T-helper 9 cell (primary cell): ENCODE data around the gene PRKRIP1.
"Not testable (repeated sequence)": the region's sequence is repeated elsewhere in the genome, so short reads cannot be mapped to it uniquely, and the experiment has no call there.

ENCODE experiments used
- DNase-seq: peaks from one replicate; pipeline ENCODE4 v3.0.0-alpha.2; 2020

The PRKRIP1 gene

DNA sequence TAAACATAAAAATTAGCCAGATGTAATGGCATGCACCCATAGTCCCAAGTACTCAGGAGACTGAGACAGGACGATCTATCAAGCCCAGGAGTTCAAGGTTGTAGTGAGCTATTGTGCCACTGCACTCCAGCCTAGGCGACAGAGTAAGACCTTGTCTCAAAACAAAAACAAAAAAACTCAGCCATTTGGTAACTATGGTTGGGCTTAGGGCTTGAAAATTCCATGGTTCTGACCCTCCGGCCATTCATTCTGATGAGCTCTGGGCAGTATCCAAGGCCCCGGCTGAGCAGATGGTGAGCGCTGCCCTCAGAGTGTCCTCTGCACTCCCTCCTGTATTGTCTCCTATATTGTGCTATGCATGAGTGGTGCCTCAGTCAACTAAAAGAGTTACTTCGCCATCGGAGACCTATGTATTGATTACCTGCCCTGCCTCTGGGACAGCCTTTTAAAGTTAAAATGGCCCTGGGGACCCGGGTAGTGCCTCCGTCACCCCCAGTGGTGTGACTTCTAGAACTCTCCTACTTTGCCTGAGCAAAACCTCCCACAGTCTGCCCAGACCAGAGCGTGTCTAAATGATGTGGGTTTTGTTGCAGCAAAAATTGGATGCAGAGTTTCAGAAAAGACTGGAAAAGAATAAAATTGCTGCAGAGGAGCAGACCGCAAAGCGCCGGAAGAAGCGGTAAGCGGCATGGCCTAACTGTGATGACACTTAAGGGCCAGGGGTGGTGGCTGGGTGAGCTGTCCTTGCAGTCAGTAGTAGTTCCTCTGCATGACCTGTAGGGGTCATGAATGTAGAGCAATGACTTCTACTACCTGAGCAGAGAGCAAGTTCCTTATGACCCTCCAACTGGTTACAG, 8.1 kb downstream of the PRKRIP1 start:
- peak; percentile 28 for DNase-seq

DNA sequence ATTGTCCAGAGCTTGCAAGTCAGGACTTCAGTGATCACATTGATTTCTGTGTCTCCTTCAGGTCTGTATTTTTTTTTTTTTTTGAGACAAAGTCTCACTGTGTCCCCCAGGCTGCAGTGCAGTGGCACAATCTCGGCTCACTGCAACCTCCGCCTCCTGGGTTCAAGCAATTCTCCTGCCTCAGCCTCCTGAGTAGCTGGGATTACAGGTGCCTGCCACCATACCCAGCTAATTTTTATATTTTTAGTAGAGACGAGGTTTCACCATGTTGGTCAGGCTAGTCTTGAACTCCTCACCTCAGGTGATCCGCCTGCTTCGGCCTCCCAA, 8.7 kb downstream of the PRKRIP1 start:
- not testable (repeated sequence) for DNase-seq

DNA sequence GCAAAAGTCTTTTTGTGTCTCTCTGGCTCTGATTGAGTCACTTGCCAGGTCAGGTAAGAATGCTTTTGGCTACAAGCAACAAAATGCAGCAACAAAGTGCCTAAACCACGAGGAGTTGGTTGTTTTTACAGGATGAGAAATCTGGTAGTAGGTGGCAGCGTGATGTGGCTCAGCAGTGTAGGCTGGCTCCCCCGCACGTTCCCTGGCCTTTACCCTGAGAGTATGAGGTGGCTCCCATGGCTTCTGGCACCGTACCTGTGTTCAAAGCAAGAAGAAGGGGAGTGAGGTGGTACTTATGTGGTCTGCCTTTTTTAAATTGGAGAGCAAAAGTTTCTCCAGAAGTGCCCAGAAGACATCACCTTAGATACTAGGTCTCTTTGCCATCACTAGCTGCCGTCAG, 11.7 kb downstream of the PRKRIP1 start:
- no peak for DNase-seq

GRCh38 chr7:102408530-102408929, 12.4 kb downstream of the PRKRIP1 start:
- not testable (repeated sequence) for DNase-seq

DNA sequence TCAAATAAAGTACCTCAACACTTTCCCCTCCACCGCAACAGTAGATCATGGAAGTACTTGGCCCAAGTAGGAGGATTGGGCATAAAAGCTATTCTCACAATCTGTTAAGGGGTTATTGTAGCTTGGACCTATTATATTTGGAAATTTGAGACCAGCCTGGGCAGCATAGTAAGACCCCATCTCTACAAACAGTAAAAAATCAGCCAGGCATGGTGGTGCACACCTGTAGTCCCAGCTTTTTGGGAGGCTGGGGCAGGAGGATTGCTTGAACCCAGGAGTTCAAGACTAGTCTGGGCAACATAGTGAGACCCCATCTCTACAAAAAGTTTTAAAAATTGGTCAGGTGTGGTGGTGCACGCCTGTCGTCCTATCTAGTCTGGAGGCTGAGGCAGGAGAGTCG, 13.2 kb downstream of the PRKRIP1 start:
- DNase-seq = no peak

DNA sequence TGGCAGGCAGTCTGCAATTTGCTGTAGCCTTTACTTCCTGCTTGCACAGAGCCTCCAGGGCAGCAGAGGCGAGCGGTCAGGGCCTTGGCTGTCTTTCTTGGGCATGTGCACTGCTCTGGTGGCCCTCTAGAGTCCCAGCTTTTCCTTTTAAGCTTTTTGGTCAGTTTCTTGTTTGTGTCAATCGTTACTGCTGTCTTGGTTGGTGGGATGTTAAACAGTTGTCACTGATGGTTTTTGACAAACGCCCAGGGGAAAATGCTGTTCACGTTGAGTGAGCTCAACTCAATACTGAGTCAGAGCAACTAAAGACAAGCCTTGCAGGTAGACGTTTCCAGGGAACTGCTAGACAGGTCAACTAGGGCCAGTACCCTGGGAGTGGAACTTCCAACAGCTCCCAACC, 14.0 kb downstream of the PRKRIP1 start:
- no peak for DNase-seq

- no peak for DNase-seq
Measured at GRCh38 chr7:102410918-102411317, 14.8 kb downstream of the PRKRIP1 start.

GRCh38 chr7:102412548-102412947, 16.4 kb downstream of the PRKRIP1 start:
- peak; percentile 40 for DNase-seq

DNA sequence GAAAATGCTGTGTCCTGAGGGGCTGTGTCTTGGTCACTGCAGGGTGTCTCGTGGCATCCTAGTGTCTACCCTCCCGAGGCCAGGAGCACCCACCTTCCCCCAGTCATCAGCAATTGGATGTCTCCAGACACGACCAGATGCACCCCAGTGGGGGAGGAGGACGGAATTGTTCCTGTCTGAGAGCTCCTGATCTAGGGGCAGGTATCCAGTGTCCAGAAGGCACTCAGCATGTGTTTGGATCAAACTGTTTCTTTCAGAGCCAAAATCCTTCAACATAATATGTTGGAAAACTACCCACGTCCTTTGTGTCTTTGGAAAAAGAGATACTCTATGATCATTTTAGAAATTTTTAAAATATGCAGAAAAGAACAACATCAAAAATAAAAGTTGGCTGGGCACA, 16.9 kb downstream of the PRKRIP1 start:
- no peak for DNase-seq

DNA sequence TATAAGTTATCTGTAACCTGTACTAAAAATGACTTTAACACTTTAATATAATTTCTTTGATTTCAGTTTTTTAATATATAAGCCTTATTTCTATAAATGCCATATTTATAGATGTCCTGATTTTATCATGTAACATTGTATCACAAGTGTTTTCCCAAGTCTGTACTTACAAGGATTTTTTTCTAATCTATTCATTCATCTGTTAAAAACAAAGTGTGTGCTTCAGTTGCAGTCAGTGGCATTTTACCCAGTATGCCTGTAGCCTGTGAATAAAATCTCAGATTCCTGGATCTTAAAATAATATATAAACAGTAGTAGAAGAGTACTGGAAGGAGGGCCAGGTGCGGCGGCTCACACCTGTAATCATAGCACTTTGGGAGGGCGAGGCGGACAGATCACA, 17.4 kb downstream of the PRKRIP1 start:
- no peak for DNase-seq

GRCh38 chr7:102415685-102416225, 19.6 kb downstream of the PRKRIP1 start:
- DNase-seq = peak; percentile 39

GRCh38 chr7:102416406-102416805, 20.2 kb downstream of the PRKRIP1 start:
- no peak for DNase-seq

DNA sequence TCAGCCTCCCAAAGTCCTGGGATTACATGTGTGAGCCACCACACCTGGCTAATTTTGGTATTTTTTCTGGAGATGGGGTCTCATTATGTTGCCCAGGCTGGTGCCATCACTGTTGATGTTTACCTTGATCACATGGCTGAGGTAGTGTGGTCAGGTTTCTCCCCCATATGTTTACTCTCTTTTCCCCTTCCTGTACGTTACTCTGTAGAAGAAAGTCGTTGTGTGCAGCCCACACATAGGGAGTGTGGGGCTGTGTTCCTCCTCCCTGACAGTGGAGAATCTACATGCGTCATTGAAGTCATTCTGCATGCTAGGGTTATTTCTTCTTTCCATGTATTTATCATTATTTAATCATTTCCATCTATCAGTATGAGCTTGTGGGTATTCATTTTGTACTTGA, 20.9 kb downstream of the PRKRIP1 start:
- no peak for DNase-seq

- no peak for DNase-seq
Measured at GRCh38 chr7:102418592-102418991, 22.4 kb downstream of the PRKRIP1 start.

DNA sequence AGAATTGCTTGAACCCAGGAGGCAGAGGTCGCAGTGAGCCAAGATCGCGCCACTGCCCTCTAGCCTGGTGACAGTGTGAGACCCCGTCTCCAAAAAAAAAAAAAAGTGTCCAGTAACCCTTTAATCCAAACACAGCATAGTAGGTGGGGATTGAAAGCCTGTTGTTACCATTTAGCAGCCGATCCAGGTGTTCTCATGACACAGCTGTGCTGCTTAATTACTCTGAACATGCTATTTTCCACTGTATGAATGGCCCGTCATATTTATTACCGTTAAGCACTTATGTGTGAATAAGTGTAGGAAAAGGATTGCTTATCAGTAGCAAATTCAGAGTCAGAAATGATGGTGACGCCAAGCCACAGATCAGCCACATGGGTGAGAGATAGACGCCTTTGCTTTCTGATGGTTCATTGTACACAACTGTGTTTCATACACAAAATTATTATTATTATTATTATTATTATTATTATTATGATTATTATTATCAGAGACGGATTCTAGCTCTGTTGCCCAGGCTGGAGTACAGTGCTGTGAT, 25.6 kb downstream of the PRKRIP1 start:
- no peak for DNase-seq

GRCh38 chr7:102424129-102424551, 28.0 kb downstream of the PRKRIP1 start:
- DNase-seq = no peak

GRCh38 chr7:102424787-102425218, 28.6 kb downstream of the PRKRIP1 start:
- DNase-seq = no peak

- peak; percentile 80 for DNase-seq
Measured at GRCh38 chr7:102425639-102426267, 29.6 kb downstream of the PRKRIP1 start.

GRCh38 chr7:102426268-102427018, 30.3 kb downstream of the PRKRIP1 start:
- DNase-seq = peak; percentile 47

DNA sequence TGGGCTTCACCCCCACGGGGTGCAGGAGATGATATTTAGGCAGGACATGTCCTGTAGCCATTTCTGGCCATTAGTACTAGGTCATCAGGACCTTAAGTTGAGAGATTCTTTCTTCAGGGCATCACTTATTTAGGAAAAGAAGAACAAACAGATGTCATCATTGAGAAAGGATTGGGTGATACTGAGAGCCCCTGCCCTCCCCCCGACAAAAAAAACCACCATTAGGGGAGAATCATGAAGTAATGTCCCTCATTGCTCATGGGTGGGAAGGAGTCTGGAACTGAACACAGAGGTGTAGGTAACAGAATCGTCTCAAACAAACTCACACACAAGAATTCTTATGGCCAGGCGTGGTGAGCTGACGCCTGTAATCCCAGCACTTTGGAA, 30.8 kb downstream of the PRKRIP1 start:
- no peak for DNase-seq

DNA sequence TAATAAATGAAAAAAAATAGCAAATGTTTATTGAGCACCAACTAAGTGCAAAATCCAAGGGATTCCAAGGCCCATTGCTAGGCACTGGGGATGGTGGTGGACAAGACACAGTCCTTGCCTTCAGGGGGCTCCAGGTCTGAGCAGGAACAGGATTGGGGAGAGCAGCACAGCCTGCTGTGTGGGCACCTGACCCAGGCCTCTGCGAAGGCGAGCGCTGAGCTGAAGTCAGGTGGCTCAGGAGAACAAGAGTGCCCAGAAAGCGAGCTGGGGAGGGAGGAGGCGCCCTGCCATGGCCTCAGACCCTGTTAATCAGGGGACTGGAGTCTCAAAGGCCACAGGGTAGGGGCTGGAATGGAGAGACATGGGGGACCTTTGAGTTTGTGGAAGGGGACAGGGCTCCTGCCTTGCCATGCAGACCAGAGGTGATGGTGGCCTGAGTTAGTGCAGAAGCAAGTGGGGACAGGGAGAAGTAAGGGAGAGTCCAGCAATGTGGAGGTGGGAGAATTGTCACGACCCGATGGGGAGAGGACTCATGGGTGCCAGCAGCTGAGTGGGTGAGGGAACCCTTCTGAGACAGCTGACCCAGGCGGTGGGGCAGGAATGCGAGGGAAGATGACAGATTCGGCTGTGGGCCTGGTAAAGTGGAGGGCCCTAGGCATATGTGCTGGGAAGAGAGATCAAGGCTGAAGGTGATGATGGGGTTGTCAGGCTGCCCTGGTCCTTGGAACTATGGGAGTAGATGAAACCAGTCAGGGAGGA, 33.2 kb downstream of the PRKRIP1 start:
- DNase-seq = no peak

GRCh38 chr7:102431617-102432298, 35.6 kb downstream of the PRKRIP1 start:
- DNase-seq = peak; percentile 60
